GM19438 (cell line): ENCODE measurements around the gene ATP5F1C.
"Not testable (repeated sequence)": the region's sequence is repeated elsewhere in the genome, so short reads cannot be mapped to it uniquely, and the experiment has no call there.

Experiments
- ATAC-seq: cut with Tn5 transposase; IDR thresholded peaks from one replicate; pipeline ENCODE4 v1.9.1; 2021; ENCODE audit warnings: low read depth; ENCODE audit not compliant: unreplicated experiment

The ATP5F1C gene

DNA sequence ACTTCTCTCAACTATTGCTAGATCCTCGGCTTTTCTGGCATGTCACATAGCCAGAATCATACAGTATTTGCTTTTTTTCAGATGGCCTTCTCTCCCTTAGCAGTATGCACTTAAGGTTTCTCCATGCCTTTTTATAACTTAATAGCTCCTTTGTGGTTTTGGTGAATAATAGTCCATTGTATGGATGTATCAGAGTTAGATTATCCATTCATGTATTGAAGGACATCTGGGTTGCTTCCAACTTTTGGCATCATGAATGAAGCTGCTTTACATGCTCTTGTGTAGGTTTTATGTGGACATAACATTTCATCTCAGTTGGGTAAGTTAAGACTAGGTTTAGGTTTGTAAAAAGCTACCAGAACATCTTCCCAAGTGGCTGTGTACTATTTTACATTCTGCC lies 4.6 kb downstream of the ATP5F1C start:
- no peak for ATAC-seq

DNA sequence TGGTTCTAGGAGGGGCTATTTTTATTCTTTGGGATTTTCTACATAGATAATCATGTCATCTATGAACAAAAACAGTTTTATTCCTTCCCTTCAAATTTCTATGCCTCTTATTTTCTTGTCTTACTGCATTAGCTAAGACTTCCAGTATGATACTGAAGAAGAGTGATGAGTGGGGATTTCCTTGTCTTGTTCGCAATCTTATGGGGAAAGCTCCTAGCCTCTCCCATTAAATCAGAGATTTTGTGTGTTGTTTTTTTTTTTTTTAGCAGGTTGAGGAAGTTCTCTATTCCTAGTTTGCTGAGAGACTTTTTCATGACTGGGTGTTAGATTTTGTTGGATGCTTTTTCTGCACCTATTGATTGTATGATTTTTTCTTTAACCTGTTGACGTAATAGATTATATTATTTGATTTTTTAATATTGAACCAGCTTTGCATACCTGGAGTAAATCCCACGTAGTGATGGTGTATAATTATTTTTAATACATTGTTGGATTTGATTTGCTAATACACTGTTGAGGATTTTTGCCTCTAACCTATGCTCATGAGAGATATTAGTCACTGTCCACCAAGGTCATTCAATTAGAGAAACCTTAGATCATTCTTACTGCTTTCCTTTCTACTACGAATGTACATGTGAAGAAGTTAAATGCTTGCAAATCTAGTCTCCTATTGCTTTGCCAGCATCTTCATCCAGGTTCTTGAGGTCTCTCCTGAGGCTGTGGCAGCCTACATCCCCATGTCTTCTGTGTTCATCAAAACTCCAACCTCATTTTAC lies 6.5 kb downstream of the ATP5F1C start:
- no peak for ATAC-seq

- no peak for ATAC-seq
Measured at GRCh38 chr10:7795605-7796004, 7.6 kb downstream of the ATP5F1C start.

DNA sequence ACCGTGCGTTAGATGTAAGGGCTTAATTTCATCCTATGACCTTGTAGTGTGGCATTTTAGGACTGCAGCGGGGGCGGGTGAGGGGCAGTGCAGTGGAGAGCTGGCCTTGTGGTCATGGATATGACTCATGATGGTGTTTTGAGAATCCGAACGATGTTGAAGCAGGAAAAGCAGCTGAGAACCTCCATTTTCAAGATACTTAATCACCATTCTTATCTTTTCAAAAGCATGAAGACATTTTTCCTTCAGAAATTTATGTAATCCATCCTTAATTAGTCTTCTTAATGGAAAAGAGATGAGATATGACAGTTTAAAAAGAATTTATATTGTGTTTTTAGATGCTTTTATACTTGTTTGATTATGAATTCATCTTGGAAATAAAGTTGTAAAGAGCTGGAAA lies 9.6 kb downstream of the ATP5F1C start:
- ATAC-seq = no peak

DNA sequence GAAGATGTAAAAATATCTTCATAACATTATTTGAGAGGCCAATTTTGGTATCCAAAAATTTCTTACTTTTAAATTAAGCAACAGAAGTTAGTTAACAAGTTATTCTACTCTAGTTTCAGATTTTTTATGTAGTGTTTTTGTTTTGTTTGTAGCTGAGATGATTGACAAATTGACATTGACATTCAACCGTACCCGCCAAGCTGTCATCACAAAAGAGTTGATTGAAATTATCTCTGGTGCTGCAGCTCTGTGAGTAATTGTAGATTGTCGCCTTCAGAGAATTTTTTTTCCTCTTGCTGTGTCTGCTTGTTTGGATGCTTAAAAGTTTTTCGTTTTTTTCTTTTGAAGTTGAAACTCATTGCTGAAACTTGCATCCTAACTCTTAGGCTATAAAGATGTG lies 14.6 kb downstream of the ATP5F1C start:
- no peak for ATAC-seq

- no peak for ATAC-seq
Measured at GRCh38 chr10:7804216-7804615, 16.2 kb downstream of the ATP5F1C start.

- no peak for ATAC-seq
Measured at GRCh38 chr10:7804741-7805140, 16.8 kb downstream of the ATP5F1C start.

GRCh38 chr10:7808686-7809267 lies 20.8 kb downstream of the ATP5F1C start:
- ATAC-seq = no peak

GRCh38 chr10:7810443-7810842 lies 22.5 kb downstream of the ATP5F1C start:
- no peak for ATAC-seq

DNA sequence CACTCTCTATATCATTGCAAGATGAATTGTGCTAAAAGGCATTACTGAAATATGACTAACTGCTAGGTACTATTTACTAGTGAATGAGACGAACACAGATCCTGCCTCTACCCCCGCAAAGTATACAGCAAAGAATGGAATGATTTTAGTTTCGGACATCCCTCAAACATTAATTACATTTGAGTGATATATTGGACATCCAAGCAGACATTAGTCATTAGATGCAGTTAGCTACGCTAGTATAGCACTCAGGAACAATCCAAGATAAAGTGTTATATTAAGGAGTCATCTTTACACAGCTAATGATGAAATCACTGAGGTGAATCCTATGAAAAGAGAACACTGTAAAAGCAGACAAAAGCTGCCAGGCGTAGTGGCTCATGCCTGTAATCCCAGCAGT lies 23.0 kb downstream of the ATP5F1C start:
- no peak for ATAC-seq

- ATAC-seq = not testable (repeated sequence)
Measured at GRCh38 chr10:7811743-7812142, 23.8 kb downstream of the ATP5F1C start.

DNA sequence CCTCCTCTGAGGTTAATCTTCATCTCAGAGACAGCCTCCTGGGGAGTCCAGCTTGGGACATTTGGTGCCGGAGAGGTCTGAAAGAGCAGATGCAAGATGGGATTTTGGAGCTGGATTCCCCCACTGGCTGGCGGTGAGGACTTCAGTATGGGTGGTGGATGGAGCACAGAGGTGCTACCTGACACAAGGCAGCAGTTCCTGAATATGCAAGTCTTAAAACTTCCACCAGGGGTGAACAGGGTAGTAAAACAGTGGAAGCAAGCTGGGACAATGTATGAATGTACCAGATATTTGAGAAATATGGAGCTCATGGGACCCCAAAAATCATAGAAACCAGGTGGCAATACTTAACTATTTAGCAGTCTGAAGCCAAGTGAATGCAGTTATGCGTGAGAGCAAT lies 25.5 kb downstream of the ATP5F1C start:
- no peak for ATAC-seq

DNA sequence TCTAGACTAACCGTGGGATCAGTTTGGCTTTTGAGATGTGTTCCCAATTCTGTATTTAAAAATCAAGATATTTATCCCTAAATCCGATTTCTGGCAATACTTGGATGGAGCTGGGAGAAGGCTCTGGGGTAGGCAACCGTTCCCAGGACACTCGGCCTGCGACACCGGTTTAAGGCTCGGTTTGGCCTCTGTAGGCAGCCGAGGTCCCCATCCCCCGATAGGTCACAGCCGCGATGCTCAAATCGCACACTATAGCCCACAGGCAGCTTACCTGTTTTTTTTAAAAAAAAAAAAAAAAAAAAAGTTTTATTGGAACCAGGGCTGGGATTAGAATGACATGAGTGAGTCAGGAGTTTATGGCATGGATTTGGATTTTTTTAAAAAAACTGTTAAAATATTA lies 29.6 kb downstream of the ATP5F1C start:
- no peak for ATAC-seq

DNA sequence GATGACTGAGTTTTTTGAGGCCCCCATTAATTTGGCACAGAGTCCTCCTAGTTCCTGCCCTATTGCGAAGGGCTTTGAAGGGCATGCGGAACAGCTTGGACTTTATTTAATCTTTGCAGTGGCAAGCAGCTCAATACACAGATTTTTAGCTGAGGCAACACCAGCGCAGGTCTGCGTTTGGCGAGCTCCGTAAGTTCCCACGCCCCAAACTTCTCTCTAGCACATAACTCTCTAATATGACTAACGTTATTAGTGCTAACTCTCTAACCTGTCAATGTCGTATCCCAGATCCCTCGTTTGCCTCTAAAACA lies 30.0 kb downstream of the ATP5F1C start:
- no peak for ATAC-seq

DNA sequence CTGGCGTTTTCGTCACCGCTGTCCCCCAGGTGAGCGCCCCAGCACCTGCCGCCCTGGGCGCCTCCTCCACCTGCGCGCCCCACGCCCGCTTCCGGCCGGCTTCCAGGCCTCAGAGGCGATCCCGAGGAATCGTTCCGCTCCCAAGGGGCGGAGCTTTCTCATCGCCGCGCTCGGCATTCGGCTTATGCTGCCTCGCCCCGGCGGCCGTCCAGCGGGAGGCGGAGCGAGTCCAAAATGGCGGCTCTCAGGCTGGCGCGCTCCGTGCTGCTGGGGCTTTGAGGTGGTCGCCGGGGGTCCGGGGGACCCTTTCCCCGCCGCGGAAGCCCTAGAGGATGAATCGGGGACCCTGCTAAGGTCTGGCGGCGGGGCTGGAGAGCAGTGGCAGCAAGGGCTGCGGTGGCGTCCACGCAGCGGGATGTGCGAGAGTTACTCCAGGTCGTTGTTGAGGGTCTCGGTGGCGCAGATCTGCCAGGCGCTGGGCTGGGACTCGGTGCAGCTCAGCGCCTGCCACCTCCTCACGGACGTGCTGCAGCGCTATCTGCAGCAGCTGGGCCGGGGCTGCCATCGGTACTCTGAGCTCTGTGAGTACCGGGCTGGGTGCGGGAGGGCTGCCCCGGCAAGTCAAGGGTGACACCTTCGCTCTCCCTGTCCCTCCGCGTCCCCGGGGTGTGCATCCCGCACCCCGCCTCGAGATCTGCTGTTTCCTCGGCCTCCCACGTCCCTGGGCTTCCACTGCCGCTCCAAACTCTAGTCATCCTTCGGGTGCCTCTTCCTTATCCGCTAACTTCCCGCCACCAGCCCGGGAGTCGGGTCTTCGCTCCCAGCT lies 30.5 kb downstream of the ATP5F1C start, which contains the start of gene TAF3:
Gene TAF3 (plus strand): TSS at position 211 of the 826 bp plus-strand sequence. CDS start 205 bp downstream, at position 416.
- peak; percentile 85 for ATAC-seq

DNA sequence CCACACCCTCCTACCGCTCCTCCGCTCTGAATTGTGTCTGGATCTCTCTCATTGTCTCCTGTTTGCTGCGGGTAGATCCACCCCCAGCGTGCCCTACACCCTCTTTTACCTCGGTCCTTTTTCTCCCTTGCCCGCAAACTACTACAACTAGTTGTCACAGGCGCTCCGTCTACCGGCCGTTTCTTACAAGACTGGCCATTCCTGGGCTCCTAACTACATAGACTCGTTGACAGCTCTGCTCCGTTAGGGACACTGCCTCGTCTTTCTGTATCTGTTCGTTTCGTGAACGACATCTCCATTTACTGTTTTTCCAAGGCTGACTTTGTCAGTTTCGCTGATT lies 31.1 kb downstream of the ATP5F1C start:
- peak; percentile 52 for ATAC-seq

- ATAC-seq = no peak
Measured at GRCh38 chr10:7824251-7824650, 36.3 kb downstream of the ATP5F1C start.

- no peak for ATAC-seq
Measured at GRCh38 chr10:7826971-7827370, 39.0 kb downstream of the ATP5F1C start.

DNA sequence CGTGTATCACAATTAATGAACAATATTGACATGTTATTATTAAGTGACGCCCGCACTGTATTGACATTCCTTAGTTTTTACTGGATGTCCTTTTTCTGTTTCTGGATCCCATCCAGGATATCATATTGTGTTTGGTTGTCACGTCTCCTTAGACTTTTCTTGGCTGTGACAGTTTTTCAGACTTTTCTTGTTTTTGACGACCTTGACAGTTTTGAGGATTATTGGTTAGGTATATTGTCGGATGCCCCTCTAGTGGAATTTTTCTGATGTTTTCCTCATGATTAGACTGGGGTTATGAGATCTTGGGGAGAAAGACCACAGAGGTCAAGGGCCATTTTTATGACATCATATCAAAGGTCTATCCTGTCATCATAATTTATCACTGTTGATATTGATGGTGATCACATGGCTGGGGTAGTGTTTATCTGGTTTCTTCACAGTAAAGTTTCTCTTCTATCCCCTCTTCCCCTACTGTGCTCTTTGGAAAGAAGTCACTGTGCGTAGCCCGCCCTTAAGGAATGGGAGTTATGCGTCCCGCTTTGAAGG lies 41.4 kb downstream of the ATP5F1C start:
- ATAC-seq = no peak

GRCh38 chr10:7832060-7832459 lies 44.1 kb downstream of the ATP5F1C start:
- no peak for ATAC-seq

DNA sequence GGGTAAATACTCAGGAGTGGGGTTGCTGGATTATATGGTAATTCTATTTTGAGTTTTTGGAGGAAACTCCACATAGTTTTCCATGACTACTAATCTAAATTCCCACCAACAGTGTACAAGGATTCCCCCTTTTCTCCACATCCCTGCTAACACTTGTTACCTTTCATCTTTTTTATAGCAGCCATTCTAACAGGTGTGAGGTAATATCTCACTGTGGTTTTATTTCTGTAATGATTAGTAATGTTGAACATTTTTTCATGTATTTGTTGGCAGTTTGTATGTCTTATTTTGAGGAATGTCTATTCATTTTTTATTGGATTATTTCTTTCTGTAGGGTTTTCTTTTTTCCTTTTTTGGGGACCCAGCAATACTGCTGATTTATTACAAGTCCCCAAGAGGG lies 45.2 kb downstream of the ATP5F1C start:
- ATAC-seq = no peak
